Astrocyte of the cerebellum (primary cell): ENCODE measurements around the gene WDR77.
A peak's percentile ranks its signal among the peaks of the same experiment; 100 is the strongest.

Source experiments
- DNase-seq: peaks from one replicate; pipeline ENCODE4 v3.0.0-alpha.2; 2011; ENCODE audit warnings: low read depth
- H3K4me3 ChIP-seq: 2 replicates; pipeline ENCODE4 v1.5.1; 2011; ENCODE audit warnings: mild to moderate bottlenecking, low read depth, low read length, moderate library complexity
- in situ Hi-C: cut with HindIII; loops from 2 replicates; pipeline ENCODE4 v1.10.0; 2017; ENCODE audit warnings: low sequenced_read_pairs
- TF ChIP-seq, protein P1 (sequence below): IDR thresholded peaks from 2 replicates; pipeline ENCODE4 v1.5.1; 2012; ENCODE audit warnings: low read length, low read depth, moderate library complexity, mild to moderate bottlenecking; ENCODE audit errors: missing control alignments

WDR77 gene

GRCh38 chr1:111402083-111402482 is 47.0 kb downstream of the WDR77 start:
- in situ Hi-C loops: no loop called here
- TF ChIP-seq, protein P1, sequence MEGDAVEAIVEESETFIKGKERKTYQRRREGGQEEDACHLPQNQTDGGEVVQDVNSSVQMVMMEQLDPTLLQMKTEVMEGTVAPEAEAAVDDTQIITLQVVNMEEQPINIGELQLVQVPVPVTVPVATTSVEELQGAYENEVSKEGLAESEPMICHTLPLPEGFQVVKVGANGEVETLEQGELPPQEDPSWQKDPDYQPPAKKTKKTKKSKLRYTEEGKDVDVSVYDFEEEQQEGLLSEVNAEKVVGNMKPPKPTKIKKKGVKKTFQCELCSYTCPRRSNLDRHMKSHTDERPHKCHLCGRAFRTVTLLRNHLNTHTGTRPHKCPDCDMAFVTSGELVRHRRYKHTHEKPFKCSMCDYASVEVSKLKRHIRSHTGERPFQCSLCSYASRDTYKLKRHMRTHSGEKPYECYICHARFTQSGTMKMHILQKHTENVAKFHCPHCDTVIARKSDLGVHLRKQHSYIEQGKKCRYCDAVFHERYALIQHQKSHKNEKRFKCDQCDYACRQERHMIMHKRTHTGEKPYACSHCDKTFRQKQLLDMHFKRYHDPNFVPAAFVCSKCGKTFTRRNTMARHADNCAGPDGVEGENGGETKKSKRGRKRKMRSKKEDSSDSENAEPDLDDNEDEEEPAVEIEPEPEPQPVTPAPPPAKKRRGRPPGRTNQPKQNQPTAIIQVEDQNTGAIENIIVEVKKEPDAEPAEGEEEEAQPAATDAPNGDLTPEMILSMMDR: no peak
- no peak for DNase-seq
- H3K4me3 ChIP-seq: no peak overlapping the region

DNA sequence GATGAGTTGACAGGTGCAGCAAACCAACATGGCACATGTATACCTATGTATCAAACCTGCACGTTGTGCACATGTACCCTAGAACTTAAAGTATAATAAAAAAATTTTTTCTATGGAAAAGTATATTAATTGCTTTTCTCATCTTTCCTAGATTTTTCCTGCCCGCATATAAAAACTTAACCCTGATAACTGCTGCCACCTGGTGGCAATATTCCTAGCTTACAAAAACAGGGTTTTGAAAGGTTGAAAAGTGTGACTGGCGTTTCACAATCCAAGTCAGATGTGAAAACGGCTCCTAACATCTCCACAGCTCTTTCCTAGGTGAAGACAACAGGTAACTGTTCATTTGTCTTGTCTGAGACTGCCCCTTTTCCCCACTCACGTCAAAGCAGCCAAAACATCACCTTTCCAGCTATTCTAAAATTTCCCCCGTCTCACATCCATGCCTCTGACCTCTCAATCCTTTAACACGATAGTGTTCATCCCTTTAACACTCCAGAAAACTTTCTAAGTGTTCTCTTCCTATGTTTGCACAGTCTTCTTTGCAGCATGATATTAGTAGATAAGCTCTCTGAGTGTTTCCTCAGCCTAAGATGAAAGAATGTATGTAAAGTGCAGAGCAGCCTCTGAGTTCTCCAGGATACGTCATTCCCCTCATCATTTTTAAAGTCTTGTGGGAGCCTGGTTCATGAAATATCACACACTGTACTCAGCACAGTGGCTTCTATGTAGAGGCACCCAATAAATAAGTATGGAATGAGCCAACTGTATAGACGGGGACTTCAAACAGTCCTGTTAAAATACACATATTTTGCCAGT is 49.1 kb downstream of the WDR77 start:
- in situ Hi-C loops: no loop called here
- DNase-seq: peak; percentile 26
- TF ChIP-seq, protein P1: peak; percentile 62
- H3K4me3 ChIP-seq: no peak overlapping the region

DNA sequence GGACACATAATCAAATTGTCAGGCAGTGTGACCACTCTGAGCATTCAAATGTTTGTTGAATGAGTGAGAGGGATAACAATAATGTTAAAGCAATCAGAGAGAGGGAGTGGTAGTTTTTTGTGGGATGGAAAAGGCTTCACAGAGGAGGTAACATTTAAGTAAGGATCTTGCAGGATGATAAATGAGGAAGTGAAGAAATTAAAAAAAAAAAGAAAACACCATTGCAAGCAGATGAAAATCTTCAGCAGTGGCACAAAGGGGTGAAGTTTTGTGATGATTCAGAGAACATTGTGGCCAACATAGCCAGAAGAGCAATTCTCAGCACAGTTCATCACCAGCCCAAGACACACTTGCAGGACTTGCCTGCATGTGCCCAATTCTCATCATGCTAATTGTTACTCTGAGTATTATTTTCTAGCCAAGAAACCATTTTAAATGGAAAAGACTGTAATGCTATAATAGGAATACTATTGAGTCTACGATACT is 56.6 kb downstream of the WDR77 start:
- TF ChIP-seq, protein P1: no peak
- no peak overlapping the region for H3K4me3 ChIP-seq
- in situ Hi-C loops: no loop called here
- no peak for DNase-seq

GRCh38 chr1:111392042-111392441 is 57.0 kb downstream of the WDR77 start:
- in situ Hi-C loops: no loop called here
- DNase-seq: no peak
- TF ChIP-seq, protein P1: no peak
- no peak overlapping the region for H3K4me3 ChIP-seq
